ENCODE results near the gene SGO2. TPM values are rescaled to one million over a fixed set of nuclear protein-coding genes. Genes with fewer than 3 reads are reported as not detected.

Gene SGO2
- total RNA-seq, 4 donors from 2014 or later: 1.8 to 12.5 (median 2.3) TPM

- no peak for TF ChIP-seq CTCF (IDR thresholded peaks at IDR 0.05)
- no peak for TF ChIP-seq POLR2A (IDR thresholded peaks at IDR 0.05)
- H3K9me3 ChIP-seq: no peaks in the 10 kb centered on the region
- H3K4me3 ChIP-seq: peak overlapping the region; percentile 46 to 72
- H3K27ac ChIP-seq: peak overlapping the region; percentile 67 to 91
- H3K27me3 ChIP-seq: no peaks in the 10 kb centered on the region
- H3K4me1 ChIP-seq: peaks cover 0 to 4% of the 10 kb centered on the region in 2 donors
- H3K36me3 ChIP-seq: no peaks in the 10 kb centered on the region
- no peak for DNase-seq
- intact Hi-C loops (cut with DNase I; ENCODE audit: low total_unique reads): no loop called here
These were observed 59.3 kb downstream of the SGO2 start for GRCh38 chr2:200585340-200585729.

GRCh38 chr2:200585730-200586643 lies 60.0 kb downstream of the SGO2 start, which contains the start of gene AOX1:
Gene AOX1 (plus strand): TSS chr2:200586014. CDS start chr2:200586109, 95 bp downstream.
- DNase-seq: peak; percentile 71 to 74
- H3K27me3 ChIP-seq: no peaks in the 10 kb centered on the region
- peak within 1 kb of the TSS; percentile 46 to 72 for H3K4me3 ChIP-seq
- intact Hi-C loops (cut with DNase I; ENCODE audit: low total_unique reads): no loop called here
- no peaks in the 10 kb centered on the region for H3K36me3 ChIP-seq
- no peaks in the 10 kb centered on the region for H3K9me3 ChIP-seq
- peaks cover 0 to 4% of the 10 kb centered on the region in 2 donors for H3K4me1 ChIP-seq
- TF ChIP-seq POLR2A (IDR thresholded peaks at IDR 0.05): no peak
- TF ChIP-seq CTCF (IDR thresholded peaks at IDR 0.05): no peak
- peak within 1 kb of the TSS; percentile 67 to 91 for H3K27ac ChIP-seq

- DNase-seq: no peak
- intact Hi-C loops (cut with DNase I; ENCODE audit: low total_unique reads): no loop called here
- no peaks in the 10 kb centered on the region for H3K36me3 ChIP-seq
- peaks cover 0 to 4% of the 10 kb centered on the region in 2 donors for H3K4me1 ChIP-seq
- peak overlapping the region; percentile 46 to 72 for H3K4me3 ChIP-seq
- peak overlapping the region; percentile 67 to 91 for H3K27ac ChIP-seq
- H3K27me3 ChIP-seq: no peaks in the 10 kb centered on the region
- no peaks in the 10 kb centered on the region for H3K9me3 ChIP-seq
- TF ChIP-seq CTCF (IDR thresholded peaks at IDR 0.05): no peak
These were observed 60.6 kb downstream of the SGO2 start for GRCh38 chr2:200586644-200586975.

- intact Hi-C loops (cut with DNase I; ENCODE audit: low total_unique reads): no loop called here
- no peak overlapping the region for H3K4me3 ChIP-seq
These were observed 61.1 kb downstream of the SGO2 start for GRCh38 chr2:200587007-200587616.

GRCh38 chr2:200588076-200588678 lies 62.2 kb downstream of the SGO2 start:
- no peak overlapping the region for H3K27ac ChIP-seq
- intact Hi-C loops (cut with DNase I; ENCODE audit: low total_unique reads): no loop called here

More at GRCh38 chr2:200587007-200587616, 61.1 kb downstream of the SGO2 start:
- DNase-seq: no peak
- H3K4me1 ChIP-seq: peaks cover 0 to 4% of the 10 kb centered on the region in 2 donors
- H3K27ac ChIP-seq: peak overlapping the region; percentile 67 to 91
- no peaks in the 10 kb centered on the region for H3K27me3 ChIP-seq
- H3K36me3 ChIP-seq: no peaks in the 10 kb centered on the region
- no peaks in the 10 kb centered on the region for H3K9me3 ChIP-seq
- TF ChIP-seq POLR2A (IDR thresholded peaks at IDR 0.05): no peak

More at GRCh38 chr2:200588076-200588678, 62.2 kb downstream of the SGO2 start:
- no peak for DNase-seq
- H3K9me3 ChIP-seq: no peaks in the 10 kb centered on the region
- no peak for TF ChIP-seq CTCF (IDR thresholded peaks at IDR 0.05)
- no peak for TF ChIP-seq POLR2A (IDR thresholded peaks at IDR 0.05)
- no peaks in the 10 kb centered on the region for H3K36me3 ChIP-seq
- peaks cover 0 to 4% of the 10 kb centered on the region in 2 donors for H3K4me1 ChIP-seq
- H3K4me3 ChIP-seq: no peak overlapping the region
- no peaks in the 10 kb centered on the region for H3K27me3 ChIP-seq
